ENCODE data around the gene FHOD3.

Gene FHOD3

DNA sequence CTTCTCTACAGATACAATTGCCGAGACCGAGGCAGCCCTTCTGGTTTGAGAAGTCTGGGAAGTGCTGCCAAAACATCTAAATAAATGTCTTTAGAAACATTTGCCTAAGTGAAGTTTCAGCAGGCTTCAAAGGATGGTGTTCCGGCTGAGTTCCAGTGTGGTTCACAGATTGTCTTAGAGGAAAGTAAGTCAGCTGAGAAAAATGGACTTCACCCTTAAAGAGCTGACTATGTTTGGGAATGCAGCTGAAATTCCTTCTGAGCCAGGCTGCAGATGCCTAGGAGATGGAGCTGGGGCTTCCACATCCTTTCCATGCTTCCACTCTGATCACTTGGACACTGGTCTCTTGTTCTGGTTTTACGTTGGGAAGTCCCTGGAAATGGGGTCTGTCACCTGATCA is 83.6 kb downstream of the FHOD3 start:
- DNase-seq (ENCODE audit: low read depth in 2 of 2), result no peak

DNA sequence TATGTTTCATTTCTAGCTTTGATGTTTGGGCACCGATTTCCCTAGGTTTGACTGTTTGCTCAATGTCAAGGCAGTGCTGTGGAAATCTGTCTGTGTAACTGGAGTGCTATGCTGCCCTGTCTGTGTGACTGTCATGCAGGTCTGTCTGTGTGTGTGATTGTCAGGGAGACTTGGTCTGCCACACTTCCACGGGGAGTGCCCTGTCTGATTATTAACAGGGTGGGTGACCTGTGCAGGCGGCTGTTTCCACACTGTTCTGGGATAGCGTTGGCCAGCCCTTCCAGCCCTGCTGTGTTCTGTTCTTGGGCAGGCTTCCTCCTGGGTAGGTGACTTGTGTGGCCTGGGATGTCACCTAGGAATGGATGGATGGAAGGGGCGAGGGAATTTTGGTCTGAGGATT is 85.3 kb downstream of the FHOD3 start:
- DNase-seq (ENCODE audit: low read depth in 2 of 2), result no peak

DNA sequence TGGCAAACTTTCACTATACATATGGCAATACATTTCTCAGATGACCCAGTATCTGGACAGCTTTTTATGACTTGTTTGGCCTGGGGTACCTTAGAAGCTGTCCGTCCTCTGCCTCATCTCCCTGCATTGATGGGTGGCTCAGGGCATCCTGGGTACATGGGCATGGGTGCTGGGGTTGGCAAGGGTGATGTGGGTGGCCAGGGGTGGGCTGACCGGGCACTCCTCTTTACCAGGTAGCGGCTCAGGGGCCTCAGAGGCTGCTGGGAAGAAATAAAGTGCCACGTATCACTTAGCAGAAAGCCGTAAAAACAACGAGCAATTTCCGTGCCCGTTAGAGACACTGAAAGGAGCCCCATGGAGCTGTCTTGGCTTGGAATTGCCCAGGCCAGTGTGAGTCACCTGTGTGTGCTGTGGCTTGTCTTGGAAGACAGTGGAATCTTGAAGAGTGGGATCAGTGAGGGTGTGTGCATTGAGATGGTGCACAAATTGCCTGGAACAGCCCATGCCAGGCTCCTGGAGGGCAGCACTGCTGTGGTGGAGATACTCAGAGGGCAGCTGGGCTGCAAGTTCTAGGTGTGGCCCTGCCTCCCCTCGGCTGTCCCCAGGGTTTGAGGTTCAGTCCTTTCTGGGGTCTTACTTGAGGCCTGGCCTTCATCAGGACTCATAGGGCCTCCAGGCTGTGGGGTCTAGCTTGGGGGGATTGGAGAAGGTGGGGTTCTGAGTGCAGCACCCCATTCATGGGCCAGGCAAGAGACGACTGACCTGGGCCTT is 88.8 kb downstream of the FHOD3 start:
- DNase-seq (ENCODE audit: low read depth in 2 of 2), result no peak

DNA sequence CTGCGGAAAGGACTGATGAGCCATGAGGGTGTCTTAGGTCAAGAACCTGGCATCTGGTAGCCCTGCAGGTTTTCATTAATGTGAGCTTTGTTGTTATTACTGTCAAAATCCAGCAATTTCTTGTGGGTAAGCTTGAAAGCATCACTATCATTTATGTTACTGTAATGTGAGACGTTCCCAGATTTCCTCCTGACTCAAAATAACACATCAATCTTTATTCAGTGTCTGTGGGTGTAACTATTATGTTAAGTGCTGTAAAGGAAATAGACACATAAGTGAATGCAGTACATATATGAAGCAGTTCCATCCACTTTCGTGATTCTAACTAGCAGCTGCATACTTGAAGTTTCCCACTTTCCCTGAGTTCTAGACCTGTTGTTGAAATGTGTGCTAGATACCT is 89.8 kb downstream of the FHOD3 start:
- no peak for DNase-seq (ENCODE audit: low read depth in 2 of 2)

DNA sequence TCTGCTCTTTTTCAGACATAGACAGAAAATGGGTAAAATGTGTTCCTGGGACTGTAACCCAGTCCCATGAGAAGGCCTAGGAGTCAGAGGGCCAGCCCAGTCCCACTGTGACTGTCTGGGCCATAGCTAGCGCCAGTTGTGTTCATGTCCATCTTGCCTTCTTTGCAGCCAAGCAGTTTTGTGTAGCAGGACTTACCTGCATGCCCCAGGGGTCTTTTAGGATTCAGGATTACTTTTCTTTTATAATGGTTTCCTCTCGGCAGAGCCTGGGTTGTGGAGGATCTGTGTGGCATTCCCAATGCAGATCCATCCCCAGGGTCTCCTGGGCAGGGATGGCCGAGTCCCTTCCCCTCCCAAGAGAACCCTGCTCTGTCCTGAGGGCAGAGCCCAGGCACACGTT is 90.8 kb downstream of the FHOD3 start:
- DNase-seq (ENCODE audit: low read depth in 2 of 2), result no peak

DNA sequence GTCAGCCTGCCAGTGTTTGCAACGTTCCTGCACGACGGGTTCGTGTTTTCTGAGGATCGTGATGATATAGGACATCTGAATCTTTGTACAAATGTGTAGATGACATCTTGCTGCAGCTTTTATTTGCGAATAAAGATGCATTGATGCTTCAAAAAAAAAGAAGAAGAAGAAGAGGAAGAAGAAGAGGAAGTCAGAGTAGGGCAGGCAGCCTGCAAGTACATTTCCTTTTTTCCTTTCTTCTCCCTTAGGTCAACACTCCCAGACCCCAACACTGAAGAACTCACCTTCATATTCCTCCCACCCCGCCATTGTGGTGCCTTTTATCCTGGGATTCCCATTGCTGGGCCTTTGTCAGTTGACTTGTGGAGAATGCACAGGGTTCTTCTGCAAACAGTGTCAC is 91.5 kb downstream of the FHOD3 start:
- no peak for DNase-seq (ENCODE audit: low read depth in 2 of 2)

DNA sequence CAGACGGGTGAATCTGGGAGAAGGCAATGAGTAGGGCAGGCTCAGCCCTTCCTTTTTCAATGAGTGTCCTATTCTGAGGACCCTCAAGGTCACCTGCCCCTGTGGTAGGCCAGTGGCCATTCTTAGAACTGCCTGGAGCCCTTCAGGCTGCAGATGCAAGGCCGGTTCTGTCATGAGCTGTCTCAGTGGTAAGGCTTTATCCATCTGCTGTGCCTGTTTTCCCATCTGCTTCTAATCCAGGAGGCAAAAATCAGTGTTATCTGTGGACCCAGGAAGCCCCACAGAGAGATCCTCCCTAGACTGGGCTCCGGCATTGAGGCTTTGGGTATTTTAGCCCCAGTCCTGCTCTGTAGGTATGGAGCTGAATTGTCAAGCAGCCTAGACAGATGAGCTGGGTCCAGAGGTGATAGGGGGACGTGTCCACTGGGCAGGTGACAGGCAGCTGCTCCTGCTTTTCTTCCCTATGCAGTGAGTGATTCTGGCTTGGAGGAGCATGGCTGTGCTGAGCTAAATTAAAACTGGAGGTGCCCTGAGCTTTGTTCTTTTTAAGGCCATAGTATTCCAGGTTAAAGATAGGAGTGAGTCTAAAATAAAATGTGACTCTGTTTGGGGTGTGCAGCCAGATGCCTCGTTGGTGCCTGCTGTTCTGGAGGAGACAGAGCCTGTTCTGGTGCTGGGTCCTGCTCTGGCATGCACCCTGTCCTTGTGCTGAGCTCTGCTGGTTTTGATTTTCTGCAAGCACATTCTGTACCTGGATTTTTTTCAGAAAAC is 92.5 kb downstream of the FHOD3 start:
- DNase-seq (ENCODE audit: low read depth in 2 of 2), result no peak

DNA sequence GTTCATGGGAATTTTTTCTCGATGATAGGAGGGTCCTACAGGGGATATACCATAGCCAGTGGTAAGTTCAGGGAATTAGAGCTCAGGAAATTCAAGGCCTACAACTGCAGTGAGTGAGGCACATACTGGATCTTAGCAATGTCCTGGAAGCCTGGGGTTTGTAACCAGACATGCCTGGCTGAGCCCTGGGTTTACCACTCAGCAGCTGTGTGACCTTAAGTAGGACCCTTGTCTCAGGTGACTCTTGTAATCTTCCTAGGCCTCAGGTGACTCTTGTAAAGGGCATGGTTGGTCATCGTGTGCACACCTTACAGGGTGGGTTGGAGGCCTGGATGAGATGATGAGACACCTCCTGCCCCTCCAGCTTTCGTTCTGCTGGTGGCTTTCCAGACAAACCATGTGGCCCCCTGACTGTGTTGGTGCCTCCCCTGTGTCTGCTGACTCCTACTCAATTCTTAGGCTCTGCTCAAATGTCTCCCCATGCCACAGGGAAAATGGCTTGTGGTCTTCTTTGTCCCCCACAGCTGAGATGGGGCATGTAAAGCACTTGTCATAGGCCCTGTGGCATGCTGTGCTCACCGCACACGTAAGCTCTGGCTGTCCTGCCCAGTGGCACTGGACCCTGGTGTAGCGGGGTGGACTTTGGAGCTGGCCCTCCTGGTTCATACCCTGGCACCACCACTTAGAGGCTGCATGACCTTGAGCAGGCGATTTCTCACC is 94.1 kb downstream of the FHOD3 start:
- no peak for DNase-seq (ENCODE audit: low read depth in 2 of 2)

DNA sequence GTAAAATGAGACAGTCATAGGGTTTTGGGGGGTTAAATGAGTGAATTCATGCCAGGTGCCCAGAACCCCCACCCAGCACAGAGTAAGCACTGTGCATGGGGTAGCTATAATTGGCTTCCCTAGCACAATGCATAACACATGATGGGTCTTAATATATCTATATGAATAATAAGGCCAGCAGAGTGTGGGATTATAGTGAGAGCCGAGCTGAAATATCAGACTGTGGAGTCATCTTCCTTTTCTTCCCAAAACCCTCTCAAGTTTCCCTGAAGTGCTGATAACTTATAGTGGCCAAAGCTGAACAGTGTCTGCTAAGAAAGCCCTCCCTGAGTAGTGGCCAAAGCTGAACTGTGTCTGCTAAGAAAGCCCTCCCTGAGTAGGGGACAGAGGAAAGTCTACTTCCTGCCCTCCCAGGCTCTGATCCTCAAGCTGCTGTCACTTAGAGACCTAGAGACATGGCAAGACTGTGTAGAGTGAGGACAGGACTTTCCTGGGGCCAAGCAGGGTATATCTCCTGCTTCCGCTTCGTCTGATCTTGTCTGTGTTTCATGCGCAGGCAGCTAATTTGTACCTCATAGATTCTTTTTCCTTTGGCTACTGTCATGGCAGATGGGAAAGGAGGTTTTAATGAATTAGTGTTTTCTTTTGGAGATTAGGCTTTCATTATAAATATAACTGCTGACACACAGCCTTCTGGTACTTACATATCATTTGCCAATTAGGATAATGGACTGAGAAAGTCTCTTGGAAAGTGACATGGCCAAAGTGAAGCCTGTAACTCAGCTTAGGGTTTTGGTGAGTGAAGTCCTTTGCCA is 94.9 kb downstream of the FHOD3 start:
- DNase-seq (ENCODE audit: low read depth in 2 of 2), result no peak

DNA sequence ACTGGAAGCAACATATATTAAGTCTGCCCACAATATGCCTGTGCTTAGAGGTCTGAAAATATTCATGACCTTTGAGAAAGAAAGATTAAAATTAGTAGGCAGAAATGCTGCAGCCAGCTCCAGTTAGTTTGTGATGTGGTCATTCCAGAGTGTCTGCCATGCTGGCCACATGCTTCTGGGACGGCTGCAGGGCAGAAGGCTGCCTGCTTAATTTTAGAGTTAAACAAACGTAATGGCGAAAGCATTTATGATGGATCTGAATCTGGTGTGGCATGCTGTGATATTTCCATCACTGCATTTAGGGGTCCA is 95.4 kb downstream of the FHOD3 start:
- no peak for DNase-seq (ENCODE audit: low read depth in 2 of 2)

DNA sequence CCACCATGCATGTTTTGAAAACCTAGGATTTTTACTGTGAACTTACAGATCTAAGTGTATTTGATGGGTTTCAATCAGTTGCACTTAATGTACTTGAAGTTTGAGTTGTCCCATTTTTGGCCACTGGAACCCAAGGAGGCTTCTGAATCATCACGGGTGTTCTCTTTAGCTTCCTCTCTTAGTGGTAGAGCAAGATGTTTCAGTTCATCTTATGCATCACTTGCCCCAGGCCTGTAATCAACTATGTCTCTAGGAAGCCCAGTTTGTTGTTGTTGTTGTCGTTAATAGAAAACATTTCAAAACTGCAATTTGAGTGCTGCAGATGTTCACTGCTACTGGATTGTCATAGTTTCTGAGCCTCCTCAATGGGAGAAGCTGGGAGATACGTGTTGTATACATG is 97.0 kb downstream of the FHOD3 start:
- DNase-seq (ENCODE audit: low read depth in 2 of 2), result no peak

DNA sequence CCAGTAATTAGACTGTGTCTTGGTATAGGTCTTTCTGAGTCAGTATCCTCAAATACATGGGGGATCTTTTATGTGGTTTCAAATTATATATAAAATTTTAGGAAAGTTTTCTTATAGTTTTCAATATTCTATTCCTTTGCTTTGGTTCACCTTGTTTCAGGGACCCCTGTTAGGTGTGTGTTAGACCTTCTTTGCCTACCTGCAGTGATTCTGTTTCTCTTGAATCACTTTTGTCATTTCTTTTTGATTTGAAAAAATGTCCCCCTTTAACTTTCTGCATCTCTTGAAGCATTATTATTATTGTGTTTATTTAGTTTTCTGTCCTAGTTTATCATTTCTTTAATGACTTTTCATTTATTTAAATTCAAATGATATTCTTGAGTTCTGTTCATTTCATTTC is 98.7 kb downstream of the FHOD3 start:
- DNase-seq (ENCODE audit: low read depth in 2 of 2), result no peak

DNA sequence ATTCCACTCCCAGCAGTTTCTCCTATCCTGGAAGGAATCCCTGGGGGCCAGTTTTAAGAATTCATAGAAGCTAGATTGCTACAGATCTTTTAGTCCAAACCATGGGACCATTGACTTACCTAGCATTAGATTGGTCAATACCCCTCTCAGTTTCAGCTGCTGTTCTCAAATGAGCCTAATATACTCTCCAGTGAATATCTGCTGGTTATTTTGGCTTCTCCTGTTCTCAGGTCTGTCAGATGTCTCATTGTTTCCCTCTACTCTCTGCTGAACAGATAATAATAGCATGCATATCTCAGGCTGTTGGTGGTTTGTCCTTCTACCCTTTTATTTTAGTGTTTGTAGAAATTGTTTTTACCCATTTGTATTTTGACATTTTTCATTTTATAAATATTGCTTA is 99.5 kb downstream of the FHOD3 start:
- DNase-seq (ENCODE audit: low read depth in 2 of 2), result no peak

DNA sequence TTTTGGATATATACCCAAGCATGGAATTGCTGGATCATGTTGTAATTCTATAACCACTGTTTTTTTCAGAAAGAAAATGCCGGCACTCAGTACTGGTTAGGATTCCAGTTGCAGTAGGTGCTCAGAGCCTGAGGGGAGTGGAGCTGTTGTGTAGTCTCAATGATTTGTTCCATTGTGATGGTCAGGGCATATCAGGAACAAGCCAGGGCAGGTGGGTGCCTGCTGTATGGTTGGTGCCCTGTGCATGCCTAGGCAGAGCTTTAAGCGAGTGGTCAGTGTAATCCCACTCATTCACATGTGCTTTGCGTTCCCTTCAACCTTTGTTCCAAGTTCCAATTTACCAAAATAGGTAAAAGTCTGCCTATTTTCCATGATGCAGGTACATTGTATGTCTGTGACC is 100.9 kb downstream of the FHOD3 start:
- DNase-seq (ENCODE audit: low read depth in 2 of 2), result no peak

DNA sequence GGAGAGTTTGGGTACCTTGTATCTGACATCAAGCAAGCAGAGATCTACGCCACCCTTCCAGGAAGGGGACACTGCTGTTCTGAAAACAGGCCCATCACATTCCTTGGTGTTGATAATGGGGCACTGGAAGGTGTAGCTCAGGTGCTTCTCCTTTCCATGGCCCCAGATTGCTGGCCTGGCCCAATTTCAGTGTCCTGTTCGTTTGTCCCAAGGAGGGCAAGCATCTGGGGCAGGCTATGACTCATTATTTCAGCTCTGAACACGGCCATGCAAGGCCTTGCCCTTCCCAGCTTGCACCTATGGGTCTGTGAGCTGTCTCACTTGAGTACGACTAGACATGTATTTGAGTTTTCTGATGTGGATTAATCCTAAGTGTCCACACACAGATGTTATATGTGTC is 101.5 kb downstream of the FHOD3 start:
- DNase-seq (ENCODE audit: low read depth in 2 of 2), result no peak

DNA sequence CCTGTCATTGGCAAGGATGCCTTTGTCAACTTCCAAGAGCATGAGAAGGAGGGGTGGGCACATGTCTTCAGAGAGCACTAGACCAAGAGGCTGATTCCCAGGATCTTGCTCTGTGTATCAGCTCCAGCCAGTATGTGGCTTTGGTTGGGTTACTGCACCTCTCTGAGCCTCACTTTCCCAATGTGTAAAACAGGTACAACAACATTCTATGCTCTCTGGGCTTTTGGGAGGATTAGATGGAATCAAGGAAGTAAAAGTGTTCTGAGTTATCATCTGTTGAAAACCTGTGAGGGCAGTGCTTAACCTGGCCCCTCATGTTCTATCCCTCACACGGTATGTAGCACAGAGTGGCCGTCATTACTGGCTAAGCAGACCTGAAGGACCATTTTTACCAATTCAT is 103.9 kb downstream of the FHOD3 start:
- no peak for DNase-seq (ENCODE audit: low read depth in 2 of 2)

DNA sequence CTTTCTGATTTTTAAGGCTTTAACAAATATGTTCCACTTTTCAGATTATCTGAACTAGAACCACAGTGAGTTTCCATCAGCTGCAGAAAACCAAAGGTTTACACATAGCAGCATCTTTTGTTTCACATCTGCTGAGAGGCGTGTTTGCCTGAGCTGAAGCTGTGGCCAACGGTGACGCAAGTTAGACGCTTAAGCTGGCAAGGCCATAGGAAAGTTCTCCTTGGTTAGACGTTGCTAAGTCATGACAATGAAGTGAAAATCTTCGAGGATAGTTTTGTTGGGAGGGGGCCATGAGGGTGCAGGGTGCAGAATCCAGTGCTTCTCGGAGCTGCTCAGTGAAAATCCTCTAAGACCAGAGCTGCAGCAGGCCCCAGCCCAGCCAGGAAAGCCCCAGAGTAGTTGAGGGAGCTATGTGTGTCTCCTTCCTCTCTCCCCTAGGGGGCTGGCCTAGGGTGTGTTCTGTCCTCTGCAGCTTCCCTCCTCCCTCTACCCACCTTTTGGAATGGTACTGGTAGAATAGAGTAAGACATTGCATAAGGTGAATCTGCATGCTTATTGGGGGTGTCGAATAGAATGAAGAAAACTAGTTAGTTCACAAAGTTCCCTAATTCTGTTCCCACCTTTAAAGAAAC is 105.4 kb downstream of the FHOD3 start:
- no peak for DNase-seq (ENCODE audit: low read depth in 2 of 2)

DNA sequence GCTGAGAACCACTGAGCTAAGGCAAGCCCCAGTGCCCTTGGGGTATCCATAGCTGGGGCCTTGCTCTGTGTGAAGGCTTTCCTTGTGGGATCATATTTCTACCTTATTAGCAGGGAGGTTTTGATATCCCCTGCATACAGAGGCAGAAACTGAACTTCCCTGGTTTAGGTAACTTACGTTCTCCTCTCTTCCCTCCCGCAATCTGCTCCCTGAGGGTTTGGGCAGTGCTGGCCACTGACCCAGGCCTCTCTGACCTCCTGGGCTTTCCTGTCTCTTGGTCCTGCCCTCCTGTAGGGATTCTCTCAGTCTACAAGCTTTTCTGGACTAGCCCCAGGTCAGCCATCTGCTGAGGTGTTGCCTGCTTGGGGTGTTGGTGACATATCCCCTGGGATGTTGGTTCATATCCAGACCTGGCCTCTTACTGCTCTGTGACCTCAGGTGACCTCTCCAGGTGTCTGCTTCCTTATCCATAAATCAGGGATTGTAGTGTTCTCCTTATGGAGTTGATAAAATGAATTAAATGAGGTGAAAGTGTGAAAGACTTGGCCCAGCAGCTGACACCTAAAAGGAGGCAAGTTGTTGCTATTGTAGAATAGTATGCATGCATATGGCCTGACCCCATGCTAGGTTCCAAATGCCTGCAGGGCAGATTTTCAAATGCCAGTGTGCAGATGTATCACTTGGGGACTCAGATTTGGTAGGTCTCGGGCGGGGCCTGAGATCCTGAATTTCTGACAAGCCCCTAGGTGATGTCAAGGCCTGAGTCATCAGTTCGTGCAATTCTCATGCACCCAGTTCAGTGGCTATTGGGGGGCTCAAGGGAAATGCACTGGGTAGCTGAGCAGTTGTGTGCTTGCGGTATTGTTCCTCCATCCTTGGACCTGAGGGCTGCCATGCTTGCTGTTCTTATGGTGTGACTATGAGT is 106.6 kb downstream of the FHOD3 start:
- DNase-seq (ENCODE audit: low read depth in 2 of 2), result no peak

DNA sequence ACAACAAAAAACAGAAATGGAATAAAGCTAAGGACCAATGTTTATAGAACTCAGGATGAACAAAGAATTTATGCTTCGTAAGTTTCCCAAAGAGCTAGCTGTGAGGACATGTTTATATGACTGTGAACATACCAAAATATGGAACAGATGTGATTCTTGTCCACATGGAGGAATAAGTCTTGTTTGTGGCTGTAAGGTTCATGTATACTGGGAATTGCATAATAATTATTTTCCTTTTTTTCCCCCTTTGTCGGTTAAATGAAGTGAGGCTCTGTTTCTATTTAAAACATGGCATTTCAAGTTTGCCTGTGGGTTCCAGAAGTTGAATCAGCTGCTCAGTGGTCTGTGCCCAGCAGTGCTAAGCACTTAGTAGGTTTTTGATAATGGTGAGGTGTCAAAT is 108.1 kb downstream of the FHOD3 start:
- DNase-seq (ENCODE audit: low read depth in 2 of 2), result no peak

DNA sequence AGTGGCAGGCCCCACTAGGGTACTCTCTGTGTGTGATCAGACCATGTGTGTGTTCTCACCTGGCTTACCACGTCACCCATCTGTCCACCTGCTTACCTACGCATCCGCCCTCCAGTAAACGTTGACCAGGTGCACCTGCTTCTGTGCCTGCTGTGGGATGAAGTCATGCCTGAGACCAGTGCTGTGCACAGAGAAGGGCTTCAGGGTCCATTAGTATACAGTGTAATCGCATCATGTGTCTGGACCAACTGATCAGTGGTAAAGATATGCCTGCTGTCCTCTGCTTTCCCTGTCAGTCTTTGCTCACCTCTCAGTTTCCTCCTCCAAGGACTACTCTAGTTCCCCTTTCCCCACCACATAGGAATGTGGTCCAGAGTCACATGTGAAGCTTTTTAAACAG is 109.3 kb downstream of the FHOD3 start:
- no peak for DNase-seq (ENCODE audit: low read depth in 2 of 2)

DNA sequence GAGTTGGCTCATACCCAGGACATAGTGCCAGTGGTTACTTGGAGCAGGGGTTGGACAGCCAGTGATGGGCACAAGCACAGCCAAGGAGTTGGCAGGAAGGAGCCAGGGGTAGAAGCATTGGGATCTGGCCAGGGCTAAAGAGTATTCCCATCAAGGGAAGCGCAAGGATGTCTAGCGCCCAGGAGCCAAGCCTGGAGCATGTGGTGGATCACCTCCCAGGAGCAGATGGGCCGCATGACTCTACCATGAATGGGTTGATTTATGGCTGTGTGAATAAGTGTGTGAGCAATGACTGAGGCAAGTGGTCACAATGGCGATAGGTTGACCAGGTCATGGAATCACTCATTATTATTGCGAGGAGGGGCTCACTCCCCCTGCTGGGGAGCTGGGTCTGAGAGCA is 111.1 kb downstream of the FHOD3 start:
- no peak for DNase-seq (ENCODE audit: low read depth in 2 of 2)
